IPS-15b (cell line): ENCODE measurements around the gene HOXA10.

Source experiments
- H3K27me3 ChIP-seq: one replicate; pipeline ENCODE4 v1.6.1; 2013; ENCODE audit warnings: low read length; ENCODE audit not compliant: control insufficient read depth, insufficient read depth
- H3K36me3 ChIP-seq: one replicate; pipeline ENCODE4 v1.6.1; 2013; ENCODE audit warnings: low read length; ENCODE audit not compliant: control insufficient read depth, insufficient read depth
- H3K4me1 ChIP-seq: one replicate; pipeline ENCODE4 v1.6.1; 2013; ENCODE audit warnings: mild to moderate bottlenecking, low read length; ENCODE audit not compliant: control insufficient read depth, insufficient read depth
- H3K4me3 ChIP-seq: one replicate; pipeline ENCODE4 v1.5.1; 2013; ENCODE audit warnings: low read depth, low read length
- H3K9ac ChIP-seq: one replicate; pipeline ENCODE4 v1.6.1; 2013; ENCODE audit warnings: low read depth, mild to moderate bottlenecking, low read length
- H3K9me3 ChIP-seq: one replicate; pipeline ENCODE4 v1.6.1; 2013; ENCODE audit warnings: mild to moderate bottlenecking, low read length; ENCODE audit not compliant: control insufficient read depth, insufficient read depth

HOXA10 gene

DNA sequence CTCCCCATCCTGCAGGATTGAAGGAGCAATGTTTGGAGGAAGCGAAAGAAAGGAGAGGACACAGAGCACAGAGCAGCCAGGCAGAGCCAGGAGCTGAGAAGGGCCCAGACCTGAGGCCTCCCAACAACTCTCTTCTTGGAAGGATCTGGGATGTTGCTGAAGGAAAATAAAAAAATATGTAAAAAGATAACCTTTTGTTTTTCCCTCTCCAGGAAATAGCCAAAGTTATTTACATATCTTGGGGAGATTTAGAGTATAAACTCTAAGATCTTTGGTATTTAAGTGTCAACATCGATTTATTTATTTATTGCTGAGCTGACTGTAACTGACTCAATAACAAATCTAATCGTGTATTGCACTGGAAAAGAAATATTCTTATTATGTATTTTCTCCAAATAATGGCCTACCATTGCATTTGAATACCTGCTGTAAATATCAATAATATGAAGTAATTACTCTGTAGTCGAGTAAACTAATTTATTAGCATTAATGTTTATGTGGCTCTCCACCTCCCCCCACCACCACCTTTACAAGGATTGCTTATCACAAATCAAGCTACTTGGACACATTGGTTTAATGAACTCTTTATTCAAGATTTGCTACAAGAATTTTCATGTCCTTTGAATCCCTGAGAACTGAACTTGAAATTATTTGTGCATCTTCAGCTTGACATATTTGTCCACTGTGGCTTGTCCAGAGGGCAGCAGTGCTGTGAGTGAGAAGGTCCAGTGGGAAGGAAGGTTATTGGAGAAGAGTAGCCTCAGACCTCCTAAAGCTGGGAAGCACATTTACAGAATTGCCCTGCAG is 12.8 kb upstream of the HOXA10 start:
- Histone ChIP-seq H3K9ac (no peak overlapping the region), H3K4me3 (peak overlapping the region; percentile 26), H3K4me1 (peaks cover 8% of the 10 kb centered on the region), H3K9me3 (no peaks in the 10 kb centered on the region), H3K36me3 (no peaks in the 10 kb centered on the region), H3K27me3 (peaks cover 99% of the 10 kb centered on the region)

DNA sequence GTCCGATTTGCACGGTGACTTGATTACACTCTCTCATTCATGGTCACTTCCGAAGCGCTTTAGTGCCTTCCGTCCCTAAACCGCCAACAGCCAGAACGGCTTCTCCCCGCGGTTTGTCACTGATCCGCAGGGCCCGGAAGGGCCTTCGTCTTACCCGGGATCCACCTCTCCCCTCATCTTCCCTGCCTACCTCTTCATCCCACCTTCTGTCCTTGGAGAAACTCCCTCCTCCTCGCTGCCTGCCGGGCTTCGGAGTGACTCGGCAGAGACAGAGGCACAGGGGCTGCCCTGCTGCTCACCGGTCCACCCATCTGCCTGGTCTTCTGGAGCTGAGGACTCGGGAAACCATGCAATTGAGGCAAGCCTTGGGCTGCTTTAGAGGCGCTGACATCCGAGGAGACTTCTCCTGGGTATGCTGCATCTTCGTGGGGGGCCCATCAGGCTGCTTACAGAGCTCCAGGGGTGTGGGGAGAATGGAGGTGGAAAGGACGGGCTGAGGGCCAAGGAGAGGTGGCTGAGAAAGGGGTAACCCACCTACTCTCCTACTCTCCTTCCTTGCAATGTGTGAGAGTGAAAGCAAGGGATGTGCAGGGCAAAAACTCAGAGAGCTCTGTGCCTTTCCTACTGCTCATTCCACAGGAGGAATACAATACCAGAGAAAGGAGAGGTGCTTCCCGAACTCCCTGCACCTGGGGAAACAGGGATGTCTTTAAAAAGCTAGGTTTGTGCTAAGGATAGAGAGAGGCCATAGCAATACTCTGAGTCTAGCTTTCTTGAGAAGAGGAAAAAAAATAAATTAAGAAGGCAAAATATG is 11.9 kb upstream of the HOXA10 start:
- Histone ChIP-seq H3K9ac (no peak overlapping the region), H3K9me3 (no peaks in the 10 kb centered on the region), H3K27me3 (peaks cover 99% of the 10 kb centered on the region), H3K4me3 (peak overlapping the region; percentile 4), H3K4me1 (peaks cover 8% of the 10 kb centered on the region), H3K36me3 (no peaks in the 10 kb centered on the region)

DNA sequence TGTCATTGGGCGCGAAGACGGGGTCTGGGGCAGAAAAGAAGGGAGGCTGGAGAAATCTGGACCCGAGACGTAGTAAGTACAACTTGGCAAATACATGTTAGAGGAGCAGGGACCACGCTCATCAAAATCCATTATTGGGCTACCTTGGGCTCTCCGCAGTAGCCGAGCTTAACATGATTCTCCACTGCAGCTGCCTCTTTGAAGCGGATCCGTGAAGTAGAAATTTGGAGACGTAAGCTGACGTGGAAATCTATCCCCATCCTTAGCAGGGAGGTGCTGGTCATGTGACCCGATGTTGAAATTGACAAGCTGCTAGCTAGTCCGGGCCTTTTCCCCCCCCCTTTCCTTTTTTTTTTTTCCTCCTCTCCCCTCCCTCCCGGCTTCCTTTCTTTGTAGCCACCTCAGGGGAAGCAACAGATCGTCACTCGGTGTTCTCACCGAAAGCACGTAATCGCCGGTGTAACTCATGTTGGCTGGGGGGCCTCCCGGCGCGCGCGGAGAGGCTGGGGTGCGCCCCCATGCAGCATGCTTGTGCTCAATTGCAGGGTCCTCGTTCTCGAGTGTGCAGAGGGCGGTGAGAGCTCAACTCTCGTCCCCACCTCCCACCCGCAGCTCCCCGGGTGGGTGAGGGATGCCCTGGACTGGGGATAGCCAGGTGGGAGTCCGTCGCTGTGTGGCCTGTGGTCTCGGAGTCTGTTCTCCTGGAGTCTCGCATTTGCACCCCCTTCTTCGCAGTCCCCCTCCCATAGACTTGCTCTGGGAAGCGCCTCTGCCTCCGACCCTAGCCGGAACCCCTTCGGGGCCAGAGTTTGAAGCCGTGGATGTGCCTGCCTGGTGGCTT is 11.1 kb upstream of the HOXA10 start, which contains the start of gene HOXA11:
Gene HOXA11 (minus strand): TSS at position 220 of the 841 bp plus-strand sequence. CDS start 88 bp downstream, at position 132.
- Histone ChIP-seq H3K4me3 (peak within 1 kb of the TSS; percentile 4), H3K4me1 (peaks cover 8% of the 10 kb centered on the region), H3K9me3 (no peaks in the 10 kb centered on the region), H3K27me3 (peaks cover 99% of the 10 kb centered on the region), H3K36me3 (no peaks in the 10 kb centered on the region), H3K9ac (no peak within 1 kb of the TSS)

DNA sequence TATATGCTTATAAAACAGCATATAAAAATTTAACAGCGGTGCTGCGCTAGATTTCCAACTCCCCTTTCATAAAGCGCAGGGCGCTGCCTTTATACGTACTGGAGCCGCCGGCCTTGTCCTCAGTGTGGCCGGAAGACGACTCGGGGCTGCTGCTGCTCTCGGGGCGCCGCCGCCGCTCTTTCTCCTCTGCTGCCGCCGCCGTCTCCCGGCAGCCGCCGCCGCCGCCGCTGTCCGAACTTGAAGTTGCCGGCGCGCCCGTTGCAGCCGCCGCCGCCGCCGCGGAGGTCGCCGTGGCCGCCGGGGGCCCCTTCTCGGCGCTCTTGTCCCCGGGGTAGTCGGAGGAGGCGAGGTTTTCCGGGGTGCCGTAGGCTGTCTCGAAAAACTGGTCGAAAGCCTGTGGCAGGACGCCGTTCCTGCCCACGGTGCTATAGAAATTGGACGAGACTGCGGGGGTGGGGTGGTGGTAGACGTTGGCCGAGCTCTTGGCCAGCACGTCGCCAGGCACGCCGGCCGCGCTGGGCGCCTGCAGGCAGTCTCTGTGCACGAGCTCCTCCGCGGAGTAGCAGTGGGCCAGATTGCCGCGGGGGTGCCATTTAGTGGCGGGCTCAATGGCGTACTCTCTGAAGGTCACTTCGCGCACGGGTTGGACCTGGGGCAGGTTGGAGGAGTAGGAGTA is 10.4 kb upstream of the HOXA10 start:
- H3K4me3 ChIP-seq = peak overlapping the region; percentile 4
- H3K36me3 ChIP-seq = no peaks in the 10 kb centered on the region
- H3K4me1 ChIP-seq = peaks cover 8% of the 10 kb centered on the region
- H3K9me3 ChIP-seq = no peaks in the 10 kb centered on the region
- no peak overlapping the region for H3K9ac ChIP-seq
- H3K27me3 ChIP-seq = peaks cover 99% of the 10 kb centered on the region

DNA sequence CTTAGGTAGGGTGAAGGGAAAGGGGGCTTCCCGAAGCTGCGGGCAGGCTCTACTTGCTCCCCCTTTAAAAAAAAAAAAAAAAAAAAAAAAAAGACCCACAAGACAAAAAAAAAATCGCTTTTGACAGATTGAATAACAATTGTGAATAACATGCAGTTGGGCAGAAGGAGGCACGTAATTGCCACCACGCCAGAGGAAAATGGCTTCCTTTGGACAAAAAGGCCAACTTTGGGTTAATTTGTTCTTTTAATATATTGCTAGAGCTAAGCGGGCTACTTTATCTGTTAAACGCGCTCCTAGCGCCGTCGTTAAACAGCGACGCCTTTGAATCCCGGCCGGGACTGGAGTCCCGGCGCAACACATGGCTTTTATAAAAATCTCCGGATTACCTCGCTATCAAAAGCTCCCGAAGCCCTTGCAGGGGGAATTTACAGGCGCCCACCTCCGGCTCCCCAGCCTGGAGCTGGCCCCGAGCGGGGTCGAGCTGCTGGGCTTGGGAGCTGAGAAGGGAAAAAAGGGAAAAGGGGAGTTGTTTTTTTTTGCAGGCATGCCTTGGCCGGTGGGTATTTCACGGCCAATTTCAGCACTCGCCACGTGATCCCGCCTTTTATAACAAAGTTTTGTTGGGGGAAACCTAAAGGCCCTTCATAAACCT is 9.7 kb upstream of the HOXA10 start:
- Histone ChIP-seq H3K9ac (no peak overlapping the region), H3K27me3 (peaks cover 99% of the 10 kb centered on the region), H3K9me3 (no peaks in the 10 kb centered on the region)

DNA sequence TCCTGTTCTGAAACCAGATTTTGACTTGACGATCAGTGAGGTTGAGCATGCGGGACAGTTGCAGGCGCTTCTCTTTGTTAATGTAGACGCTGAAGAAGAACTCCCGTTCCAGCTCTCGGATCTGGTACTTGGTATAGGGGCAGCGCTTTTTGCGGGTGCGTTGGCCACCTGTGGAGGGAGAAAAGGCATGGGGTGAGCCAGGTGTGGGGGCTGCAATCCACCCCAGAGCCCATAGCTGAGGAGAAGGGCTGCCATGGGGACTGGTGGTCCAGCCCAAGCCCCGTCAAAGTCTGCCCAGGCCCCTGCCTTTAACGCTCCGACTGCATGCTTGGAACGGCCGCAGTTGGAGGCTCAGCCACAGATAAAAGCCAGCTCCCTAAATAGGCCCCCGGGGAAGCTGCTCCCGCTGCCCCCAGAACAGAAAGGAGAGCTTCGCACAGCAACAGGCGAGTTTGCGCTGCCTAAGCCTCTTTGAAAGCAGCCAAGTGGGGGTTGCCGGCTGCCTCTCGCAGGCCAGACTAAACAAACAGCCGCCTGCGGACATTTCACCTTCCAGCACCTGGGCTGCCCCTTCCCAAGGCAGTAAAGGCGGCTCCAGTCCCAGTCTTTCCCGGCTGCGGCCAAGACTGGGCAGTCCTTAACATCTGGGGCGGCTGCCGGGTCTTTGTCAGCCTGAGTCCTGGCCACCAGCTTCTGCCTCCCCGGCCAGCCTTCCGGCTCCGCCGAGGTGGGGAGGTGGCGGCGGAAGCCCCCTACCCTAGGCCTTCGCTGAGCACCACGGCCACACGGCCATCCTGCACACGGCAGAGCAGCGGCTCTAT is 9.0 kb upstream of the HOXA10 start:
- Histone ChIP-seq H3K4me3 (peak overlapping the region; percentile 6), H3K27me3 (peaks cover 99% of the 10 kb centered on the region), H3K36me3 (no peaks in the 10 kb centered on the region), H3K9me3 (no peaks in the 10 kb centered on the region), H3K4me1 (peaks cover 8% of the 10 kb centered on the region), H3K9ac (no peak overlapping the region)

More for the DNA sequence above, 9.7 kb upstream of the HOXA10 start:
- no peaks in the 10 kb centered on the region for H3K36me3 ChIP-seq
- peaks cover 8% of the 10 kb centered on the region for H3K4me1 ChIP-seq
- no peak overlapping the region for H3K4me3 ChIP-seq

DNA sequence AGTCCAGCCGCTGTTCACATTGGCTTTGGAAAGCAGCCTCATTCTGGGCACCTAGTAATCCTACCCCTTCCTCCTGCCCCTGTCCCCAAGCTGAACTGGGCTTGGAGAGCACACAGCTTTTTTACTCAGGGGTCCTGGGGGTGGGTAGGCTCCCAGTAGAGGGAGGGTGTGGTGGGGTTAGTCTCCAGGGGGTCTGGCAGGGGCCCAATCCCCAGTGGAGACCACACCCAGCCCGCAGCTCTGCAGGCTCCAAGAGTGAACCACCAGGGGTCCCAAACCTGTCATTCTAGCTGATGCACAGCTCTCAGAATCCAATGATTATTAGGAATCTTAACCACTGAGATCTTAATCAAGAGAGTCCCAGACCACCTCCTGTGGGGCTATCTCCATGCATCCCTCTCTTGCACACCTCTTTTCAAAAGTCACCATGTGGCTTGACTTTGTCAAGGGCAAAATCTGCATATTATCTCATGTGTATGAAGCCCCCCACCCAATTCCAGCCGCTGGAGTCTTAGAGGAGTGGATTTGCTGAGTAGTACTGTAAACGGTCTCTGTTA is 8.2 kb upstream of the HOXA10 start:
- peaks cover 8% of the 10 kb centered on the region for H3K4me1 ChIP-seq
- no peaks in the 10 kb centered on the region for H3K9me3 ChIP-seq
- no peaks in the 10 kb centered on the region for H3K36me3 ChIP-seq
- peak overlapping the region; percentile 6 for H3K4me3 ChIP-seq
- peaks cover 99% of the 10 kb centered on the region for H3K27me3 ChIP-seq
- H3K9ac ChIP-seq = no peak overlapping the region

DNA sequence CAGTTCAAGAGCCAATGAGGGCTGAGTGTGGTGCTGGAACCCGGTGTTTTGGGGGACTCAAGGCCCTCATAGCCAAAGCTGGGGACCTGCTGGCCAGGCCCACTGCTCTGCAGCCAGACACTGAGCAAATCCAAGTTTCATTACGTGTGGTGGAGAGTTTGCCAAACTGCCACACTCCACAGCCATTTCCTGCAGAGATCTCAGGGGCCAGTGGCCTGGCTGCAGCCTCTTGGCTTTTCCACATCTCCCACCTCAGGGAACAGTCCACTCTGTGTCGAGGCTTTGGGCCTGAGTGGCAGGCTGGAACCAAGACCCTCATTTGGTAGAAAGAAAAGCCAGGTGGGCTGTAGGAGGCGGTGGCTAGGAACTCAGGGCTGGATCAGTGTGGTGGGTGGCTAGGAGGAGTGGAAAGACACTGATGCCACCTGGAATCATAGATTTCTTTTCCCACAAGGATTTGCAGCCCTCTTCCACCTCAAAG is 7.7 kb upstream of the HOXA10 start:
- peaks cover 4% of the 10 kb centered on the region for H3K4me1 ChIP-seq
- no peaks in the 10 kb centered on the region for H3K36me3 ChIP-seq
- peak overlapping the region; percentile 6 for H3K4me3 ChIP-seq
- H3K9ac ChIP-seq = no peak overlapping the region
- H3K27me3 ChIP-seq = peaks cover 99% of the 10 kb centered on the region
- H3K9me3 ChIP-seq = no peaks in the 10 kb centered on the region

DNA sequence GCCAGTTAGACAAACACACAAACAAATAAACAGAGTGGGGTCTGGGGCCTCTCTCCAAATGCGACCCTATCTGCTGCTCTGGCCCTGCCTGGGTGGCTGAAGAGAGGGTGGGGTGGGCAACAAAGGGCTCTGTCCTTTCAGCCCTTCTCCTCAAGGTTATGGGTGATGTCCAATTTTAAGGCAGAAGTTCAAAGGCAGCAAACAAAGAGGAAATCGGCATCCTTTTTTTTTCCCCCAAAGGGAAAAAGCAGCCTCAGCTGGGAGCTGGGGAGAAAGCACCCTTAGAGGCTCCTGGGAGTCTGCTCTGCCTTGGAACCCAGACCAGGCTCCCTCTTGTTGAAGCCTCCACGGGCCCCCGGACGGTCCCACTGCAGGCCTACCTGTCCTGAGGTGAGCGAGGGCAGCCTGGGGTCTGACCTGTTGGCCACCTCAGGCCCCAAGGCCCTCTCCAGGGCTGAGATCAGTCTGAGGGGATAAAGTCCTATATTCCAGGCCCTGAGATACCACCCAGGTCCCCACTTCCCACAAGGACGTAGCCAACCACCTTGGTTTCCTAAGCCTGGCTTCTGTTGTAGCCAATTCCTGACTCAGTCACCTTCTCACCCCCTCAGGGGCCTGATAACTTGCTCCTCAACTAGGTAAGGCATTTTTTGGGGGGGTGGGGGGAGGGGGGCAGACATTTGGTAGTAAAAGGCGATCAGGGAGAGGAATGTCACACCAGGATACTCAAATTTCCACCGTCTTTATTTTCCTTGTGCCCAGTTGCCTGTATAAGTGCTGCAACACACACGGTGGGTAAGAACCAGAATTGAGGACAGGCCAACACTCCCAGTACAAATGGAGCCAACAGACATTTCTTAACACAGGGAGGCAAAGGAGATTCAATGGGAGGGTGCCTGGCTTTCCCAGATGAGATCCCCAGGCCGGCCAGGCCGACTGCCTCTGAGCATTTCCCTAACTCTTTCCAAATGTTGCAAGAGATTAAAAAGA is 6.6 kb upstream of the HOXA10 start:
- Histone ChIP-seq H3K9ac (no peak overlapping the region), H3K36me3 (no peaks in the 10 kb centered on the region)

More for the DNA sequence above, 6.6 kb upstream of the HOXA10 start:
- Histone ChIP-seq H3K9me3 (no peaks in the 10 kb centered on the region), H3K27me3 (peaks cover 99% of the 10 kb centered on the region), H3K4me1 (no peaks in the 10 kb centered on the region), H3K4me3 (peak overlapping the region; percentile 30)
